ENCODE measurements around the gene ANKDD1B. TPM values are rescaled to one million over a fixed set of nuclear protein-coding genes. Genes with fewer than 3 reads are reported as not detected.

The ANKDD1B gene
- total and polyA plus RNA-seq, 9 of the 15 experiments (the other 6 are each of a cell fraction or from before 2014, with no cell fraction given) = 0.04 to 0.29 (median 0.18) TPM; not detected in 1

- Histone ChIP-seq H3K4me2 (ENCODE audit: insufficient read depth, low read length) (no peak overlapping the region), H3K27ac (ENCODE audit: extremely low read depth, low read depth, low read length) (no peak overlapping the region)
- TF ChIP-seq OTX1 (CRISPR knock-in tag; IDR thresholded peaks at IDR 0.05) (no peak), FOXK2 (conservative IDR thresholded peaks at IDR 0.05 in 1 of 2, IDR thresholded peaks at IDR 0.05 in 1 of 2; ENCODE audit: low read depth in 2 of 2) (no peak), ZNF318 (IDR thresholded peaks at IDR 0.05; ENCODE audit: borderline replicate concordance in 1 of 2, low read depth in 1 of 2) (no peak), CHD1 (IDR thresholded peaks at IDR 0.05; ENCODE audit: low read length) (no peak), STAT5A (IDR thresholded peaks at IDR 0.05; ENCODE audit: borderline replicate concordance, low read length) (no peak), XRCC4 (IDR thresholded peaks at IDR 0.05; ENCODE audit: extremely low read depth, insufficient read depth, insufficient read length) (no peak), NFRKB (IDR thresholded peaks at IDR 0.05; ENCODE audit: low read depth) (no peak), RUNX1 (IDR thresholded peaks at IDR 0.05; ENCODE audit: low read depth) (no peak), RFX7 (CRISPR knock-in tag; IDR thresholded peaks at IDR 0.05) (no peak), ZNF41 (CRISPR knock-in tag; conservative IDR thresholded peaks at IDR 0.05) (no peak), HDAC2 (IDR thresholded peaks at IDR 0.05) (no peak)
- TF ChIP-seq, protein P1, sequence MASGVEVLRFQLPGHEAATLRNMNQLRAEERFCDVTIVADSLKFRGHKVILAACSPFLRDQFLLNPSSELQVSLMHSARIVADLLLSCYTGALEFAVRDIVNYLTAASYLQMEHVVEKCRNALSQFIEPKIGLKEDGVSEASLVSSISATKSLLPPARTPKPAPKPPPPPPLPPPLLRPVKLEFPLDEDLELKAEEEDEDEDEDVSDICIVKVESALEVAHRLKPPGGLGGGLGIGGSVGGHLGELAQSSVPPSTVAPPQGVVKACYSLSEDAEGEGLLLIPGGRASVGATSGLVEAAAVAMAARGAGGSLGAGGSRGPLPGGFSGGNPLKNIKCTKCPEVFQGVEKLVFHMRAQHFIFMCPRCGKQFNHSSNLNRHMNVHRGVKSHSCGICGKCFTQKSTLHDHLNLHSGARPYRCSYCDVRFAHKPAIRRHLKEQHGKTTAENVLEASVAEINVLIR (CRISPR knock-in tag; IDR thresholded peaks at IDR 0.05) = no peak
- TF ChIP-seq, protein P2, sequence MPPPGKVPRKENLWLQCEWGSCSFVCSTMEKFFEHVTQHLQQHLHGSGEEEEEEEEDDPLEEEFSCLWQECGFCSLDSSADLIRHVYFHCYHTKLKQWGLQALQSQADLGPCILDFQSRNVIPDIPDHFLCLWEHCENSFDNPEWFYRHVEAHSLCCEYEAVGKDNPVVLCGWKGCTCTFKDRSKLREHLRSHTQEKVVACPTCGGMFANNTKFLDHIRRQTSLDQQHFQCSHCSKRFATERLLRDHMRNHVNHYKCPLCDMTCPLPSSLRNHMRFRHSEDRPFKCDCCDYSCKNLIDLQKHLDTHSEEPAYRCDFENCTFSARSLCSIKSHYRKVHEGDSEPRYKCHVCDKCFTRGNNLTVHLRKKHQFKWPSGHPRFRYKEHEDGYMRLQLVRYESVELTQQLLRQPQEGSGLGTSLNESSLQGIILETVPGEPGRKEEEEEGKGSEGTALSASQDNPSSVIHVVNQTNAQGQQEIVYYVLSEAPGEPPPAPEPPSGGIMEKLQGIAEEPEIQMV (tag; conservative IDR thresholded peaks at IDR 0.05; ENCODE audit: low read depth) = no peak
Measured at GRCh38 chr5:75672616-75673015, 61.4 kb downstream of the ANKDD1B start.

More at GRCh38 chr5:75672616-75673015, 61.4 kb downstream of the ANKDD1B start:
- Histone ChIP-seq H3K9ac (ENCODE audit: insufficient read depth in 1 of 2, low read depth in 2 of 2, low read length in 2 of 2) (no peak overlapping the region), H3K4me1 (replicated peaks in 1 of 2; ENCODE audit: control insufficient read depth in 2 of 2, insufficient read depth in 2 of 2, low read length in 2 of 2) (peaks cover 5 to 18% of the 10 kb centered on the region in 2 experiments; a peak in 3 of 5 replicates), H3K79me2 (ENCODE audit: control insufficient read depth, insufficient read depth, low read length) (no peaks in the 10 kb centered on the region), H3K36me3 (ENCODE audit: control insufficient read depth, insufficient read depth, low read length) (peaks cover 36% of the 10 kb centered on the region; the same call in 2 of the 3 replicates), H3K9me3 (replicated peaks; ENCODE audit: control insufficient read depth, insufficient read depth, low read depth, low read length) (no peaks in the 10 kb centered on the region), H3K4me3 (no peak overlapping the region), H4K20me1 (replicated peaks; ENCODE audit: control insufficient read depth, insufficient read depth, low read length) (no peaks in the 10 kb centered on the region), H3K9me1 (ENCODE audit: control insufficient read depth, insufficient read depth, low read length) (no peaks in the 10 kb centered on the region), H3K27me3 (ENCODE audit: control insufficient read depth in 2 of 2, insufficient read depth in 2 of 2, low read length in 2 of 2) (no peaks in the 10 kb centered on the region), H2AFZ (ENCODE audit: low read depth, low read length) (no peak overlapping the region)
- intact Hi-C loops (cut with micrococcal nuclease) = no loop called here
- FAIRE-seq (no peak), ATAC-seq (no peak), DNase-seq (ENCODE audit: extremely low read depth in 1 of 4, low spot score in 3 of 4) (no peak)
- BruUV-seq (replicated peaks) = no TSS peak
- POLR2A ChIA-PET = no interaction called here
- 92% methylated on average over 3 of the region's 3 CpGs for WGBS (ENCODE audit: insufficient coverage, low coverage, missing lambda C conversion rate)
- in situ Hi-C loops (cut with MboI) = no loop called here
- CTCF ChIA-PET (ENCODE audit: low intra/inter-chr PET ratio) = no interaction called here

Data from K562 (cell line).